ENCODE measurements around the gene CLEC16A.

The CLEC16A gene

GRCh38 chr16:11066261-11066870 is 122.0 kb downstream of the CLEC16A start:
- TF ChIP-seq NFIC (IDR thresholded peaks at IDR 0.05), result no peak
- no peak for TF ChIP-seq CEBPB (IDR thresholded peaks at IDR 0.05)
- no peak for TF ChIP-seq EP300 (IDR thresholded peaks at IDR 0.05; ENCODE audit: borderline replicate concordance)
- TF ChIP-seq ZBTB7A (IDR thresholded peaks at IDR 0.05; ENCODE audit: low read depth), result no peak
- no peak for TF ChIP-seq RAD21 (IDR thresholded peaks at IDR 0.05; ENCODE audit: low read depth)
- no peak for TF ChIP-seq USF1 (IDR thresholded peaks at IDR 0.05)
- TF ChIP-seq CREB1 (IDR thresholded peaks at IDR 0.05; ENCODE audit: low read depth), result no peak
- no peak for TF ChIP-seq TCF12 (IDR thresholded peaks at IDR 0.05; ENCODE audit: low read depth)
- no peak for TF ChIP-seq TAF1 (IDR thresholded peaks at IDR 0.05; ENCODE audit: low read depth)
- no peak for TF ChIP-seq TEAD4 (IDR thresholded peaks at IDR 0.05)
- no peak for TF ChIP-seq MAX (IDR thresholded peaks at IDR 0.05)
- no peak for TF ChIP-seq FOXM1 (IDR thresholded peaks at IDR 0.05; ENCODE audit: borderline replicate concordance, low read depth)

- TF ChIP-seq ZBTB7A (IDR thresholded peaks at IDR 0.05; ENCODE audit: low read depth), result no peak
- no peak for TF ChIP-seq FOXM1 (IDR thresholded peaks at IDR 0.05; ENCODE audit: borderline replicate concordance, low read depth)
- no peak for TF ChIP-seq TCF12 (IDR thresholded peaks at IDR 0.05; ENCODE audit: low read depth)
- TF ChIP-seq CEBPB (IDR thresholded peaks at IDR 0.05), result no peak
- TF ChIP-seq MAX (IDR thresholded peaks at IDR 0.05), result no peak
- no peak for TF ChIP-seq TAF1 (IDR thresholded peaks at IDR 0.05; ENCODE audit: low read depth)
- TF ChIP-seq YY1 (IDR thresholded peaks at IDR 0.05; ENCODE audit: low read depth), result no peak
These were observed 122.9 kb downstream of the CLEC16A start for GRCh38 chr16:11067266-11067665.

GRCh38 chr16:11067697-11068141 is 123.4 kb downstream of the CLEC16A start:
- no peak for TF ChIP-seq NFIC (IDR thresholded peaks at IDR 0.05)
- TF ChIP-seq EGR1 (IDR thresholded peaks at IDR 0.05), result no peak
- TF ChIP-seq CEBPB (IDR thresholded peaks at IDR 0.05), result no peak
- TF ChIP-seq RAD21 (IDR thresholded peaks at IDR 0.05; ENCODE audit: low read depth), result no peak
- no peak for TF ChIP-seq YY1 (IDR thresholded peaks at IDR 0.05; ENCODE audit: low read depth)
- no peak for TF ChIP-seq ZBTB7A (IDR thresholded peaks at IDR 0.05; ENCODE audit: low read depth)
- TF ChIP-seq CREB1 (IDR thresholded peaks at IDR 0.05; ENCODE audit: low read depth), result no peak
- no peak for TF ChIP-seq USF1 (IDR thresholded peaks at IDR 0.05)
- TF ChIP-seq TAF1 (IDR thresholded peaks at IDR 0.05; ENCODE audit: low read depth), result no peak
- TF ChIP-seq TCF12 (IDR thresholded peaks at IDR 0.05; ENCODE audit: low read depth), result no peak
- no peak for TF ChIP-seq REST (IDR thresholded peaks at IDR 0.05; ENCODE audit: low read depth)
- TF ChIP-seq EP300 (IDR thresholded peaks at IDR 0.05; ENCODE audit: borderline replicate concordance), result no peak

- TF ChIP-seq EP300 (IDR thresholded peaks at IDR 0.05; ENCODE audit: borderline replicate concordance), result no peak
- TF ChIP-seq YY1 (IDR thresholded peaks at IDR 0.05; ENCODE audit: low read depth), result no peak
- TF ChIP-seq ZBTB7A (IDR thresholded peaks at IDR 0.05; ENCODE audit: low read depth), result no peak
- TF ChIP-seq REST (IDR thresholded peaks at IDR 0.05; ENCODE audit: low read depth), result no peak
- no peak for TF ChIP-seq TAF1 (IDR thresholded peaks at IDR 0.05; ENCODE audit: low read depth)
- TF ChIP-seq TCF12 (IDR thresholded peaks at IDR 0.05; ENCODE audit: low read depth), result no peak
- TF ChIP-seq TEAD4 (IDR thresholded peaks at IDR 0.05), result no peak
- no peak for TF ChIP-seq USF1 (IDR thresholded peaks at IDR 0.05)
- no peak for TF ChIP-seq CEBPB (IDR thresholded peaks at IDR 0.05)
- no peak for TF ChIP-seq NFIC (IDR thresholded peaks at IDR 0.05)
- TF ChIP-seq CREB1 (IDR thresholded peaks at IDR 0.05; ENCODE audit: low read depth), result no peak
- TF ChIP-seq MAX (IDR thresholded peaks at IDR 0.05), result no peak
- TF ChIP-seq RAD21 (IDR thresholded peaks at IDR 0.05; ENCODE audit: low read depth), result no peak
- TF ChIP-seq EGR1 (IDR thresholded peaks at IDR 0.05), result no peak
- TF ChIP-seq FOXM1 (IDR thresholded peaks at IDR 0.05; ENCODE audit: borderline replicate concordance, low read depth), result no peak
These were observed 127.5 kb downstream of the CLEC16A start for GRCh38 chr16:11071829-11072228.
